Measurements from ENCODE around the gene NT5DC1.

Gene NT5DC1

DNA sequence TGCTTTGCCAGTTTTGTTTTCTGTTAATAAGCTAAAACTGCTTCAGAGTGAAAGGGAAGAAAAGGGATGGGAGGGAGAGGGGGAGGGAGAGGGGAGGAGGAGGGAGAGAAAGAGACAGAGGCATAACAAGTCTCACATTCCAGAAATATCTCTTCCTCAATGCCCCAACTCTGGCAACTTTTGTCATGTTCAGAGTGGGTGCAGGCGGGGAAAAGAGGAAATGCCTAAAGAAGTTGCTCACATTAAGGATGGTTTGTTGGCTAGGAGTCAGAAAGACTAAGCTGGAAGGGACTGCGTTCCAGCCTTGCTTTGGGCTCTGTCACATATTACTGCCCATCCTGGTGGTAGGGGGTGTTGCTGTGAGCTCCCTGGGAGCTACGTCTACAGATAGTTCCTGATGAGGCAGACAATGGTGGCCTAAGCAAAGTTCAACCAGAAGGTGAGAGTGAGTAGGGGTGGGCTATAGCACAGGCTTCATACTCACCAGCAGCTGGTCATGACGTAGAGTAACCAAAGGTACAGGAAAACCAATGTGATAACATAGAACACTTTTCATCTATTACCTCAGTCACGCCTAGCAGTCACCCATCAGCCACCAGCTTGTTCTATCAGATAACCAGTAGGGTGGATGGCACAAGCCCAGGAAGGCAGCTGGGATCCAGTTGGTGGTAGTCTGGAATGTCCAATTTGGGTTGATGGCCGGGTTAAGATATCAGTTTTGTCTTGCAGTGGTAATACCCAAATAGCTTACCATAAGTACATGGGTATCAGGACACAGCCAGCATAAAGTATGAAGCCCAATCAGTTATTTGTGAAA lies 151.1 kb downstream of the NT5DC1 start:
- no peak for DNase-seq

DNA sequence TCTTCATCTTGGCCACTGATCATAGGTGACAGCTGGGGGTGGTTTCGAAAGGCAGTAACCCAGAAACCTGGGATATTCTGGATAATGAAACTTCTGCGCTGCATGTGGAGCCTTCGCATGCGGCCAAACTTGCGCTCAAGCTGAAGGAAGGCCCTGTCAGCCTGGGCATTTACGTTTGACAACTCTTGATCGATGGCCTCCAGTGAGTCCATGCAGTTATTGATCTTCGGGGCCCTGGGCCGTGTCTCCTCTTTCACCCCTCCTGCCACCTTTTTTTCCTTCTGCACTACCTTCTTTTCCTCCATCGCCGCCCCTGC lies 152.5 kb downstream of the NT5DC1 start:
- DNase-seq = no peak

DNA sequence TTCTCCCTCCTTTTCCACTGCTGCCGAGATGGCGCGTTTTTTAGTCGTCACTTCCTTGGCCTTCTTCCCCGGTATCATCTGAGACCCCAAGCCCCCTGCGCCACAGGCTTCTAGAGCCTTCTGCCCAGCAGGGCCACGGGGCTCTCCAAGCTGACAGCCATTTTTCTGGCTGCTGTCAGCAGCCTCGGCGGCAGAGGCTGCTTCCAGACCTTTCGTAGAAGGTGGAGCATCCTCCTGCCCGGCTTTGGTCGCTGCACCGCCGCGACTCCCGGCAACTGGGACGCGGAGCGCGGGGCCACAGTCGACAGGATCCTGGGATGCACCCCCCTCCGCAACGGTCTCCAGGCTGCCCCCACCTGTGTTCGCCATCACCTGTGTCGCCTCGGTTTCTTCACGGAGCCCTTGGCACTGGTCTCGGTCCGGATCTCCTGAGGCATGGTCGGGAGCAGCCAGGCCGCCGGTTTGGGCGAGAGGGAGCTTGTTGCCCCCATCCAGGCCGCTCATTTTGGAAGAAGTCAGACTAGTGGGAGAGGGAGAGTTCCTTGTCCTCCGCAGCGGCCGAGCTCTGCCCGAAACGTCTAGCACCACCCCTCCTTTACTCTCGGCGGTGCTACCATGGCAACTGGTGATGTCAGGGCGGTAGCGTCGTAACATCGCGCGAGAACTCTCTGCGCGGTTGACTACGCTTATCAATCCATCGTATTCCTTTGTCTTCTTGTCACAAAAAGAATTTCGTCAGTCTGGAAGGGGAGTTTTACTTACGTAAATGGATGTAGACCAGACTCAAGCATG lies 153.0 kb downstream of the NT5DC1 start, which contains the start of gene TSPYL4:
TSPYL4 (minus strand) TSS at position 571 of the 792 bp plus-strand sequence; CDS start at position 504, 67 bp downstream.
- peak; percentile 89 to 92 for DNase-seq

- DNase-seq = no peak
Measured at GRCh38 chr6:116254297-116255056, 153.8 kb downstream of the NT5DC1 start.

DNA sequence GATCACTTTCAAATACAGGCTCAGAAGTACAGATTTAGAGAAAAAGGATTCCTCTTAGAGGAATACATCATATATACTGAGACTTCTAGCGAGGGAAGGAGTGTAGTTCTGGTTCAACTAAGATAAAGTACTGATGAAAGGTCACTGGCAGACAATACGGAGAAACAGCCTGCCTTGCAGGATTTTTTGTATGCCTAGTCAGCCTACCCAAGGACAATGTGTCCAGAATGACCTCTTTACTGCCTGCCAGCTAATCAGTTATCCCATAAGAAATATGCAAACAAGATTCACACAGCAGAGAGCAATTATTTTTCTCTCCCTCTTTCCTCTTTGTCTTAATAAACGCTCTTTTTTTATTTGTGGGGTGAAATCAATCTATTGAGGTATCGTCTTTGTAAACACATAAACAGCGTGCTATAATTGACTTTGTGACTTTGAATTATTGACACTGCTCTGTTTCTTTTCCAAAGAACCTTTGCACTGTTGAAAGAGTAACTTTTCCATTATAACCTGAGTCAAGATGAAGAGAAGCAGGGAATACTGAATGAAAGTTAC lies 154.7 kb downstream of the NT5DC1 start:
- no peak for DNase-seq

DNA sequence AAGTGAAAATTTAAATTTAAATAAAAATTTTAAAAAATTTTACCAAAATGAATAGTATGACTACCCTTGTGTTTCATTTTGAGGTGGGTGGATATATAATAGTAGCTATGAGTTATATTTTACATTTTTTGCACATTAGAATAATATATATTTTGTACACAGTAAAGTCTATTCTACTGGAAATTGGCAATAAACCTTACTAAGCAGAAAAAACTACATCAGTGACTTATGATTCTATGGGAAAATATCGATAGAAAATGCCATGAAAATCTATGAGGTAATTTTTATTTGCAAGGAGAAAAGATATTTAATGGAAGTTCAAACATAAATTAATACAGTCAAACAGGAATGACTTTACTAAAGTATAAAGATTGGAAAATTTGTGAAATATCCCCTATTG lies 156.0 kb downstream of the NT5DC1 start:
- DNase-seq = no peak

- DNase-seq = no peak
Measured at GRCh38 chr6:116258520-116258919, 157.9 kb downstream of the NT5DC1 start.

DNA sequence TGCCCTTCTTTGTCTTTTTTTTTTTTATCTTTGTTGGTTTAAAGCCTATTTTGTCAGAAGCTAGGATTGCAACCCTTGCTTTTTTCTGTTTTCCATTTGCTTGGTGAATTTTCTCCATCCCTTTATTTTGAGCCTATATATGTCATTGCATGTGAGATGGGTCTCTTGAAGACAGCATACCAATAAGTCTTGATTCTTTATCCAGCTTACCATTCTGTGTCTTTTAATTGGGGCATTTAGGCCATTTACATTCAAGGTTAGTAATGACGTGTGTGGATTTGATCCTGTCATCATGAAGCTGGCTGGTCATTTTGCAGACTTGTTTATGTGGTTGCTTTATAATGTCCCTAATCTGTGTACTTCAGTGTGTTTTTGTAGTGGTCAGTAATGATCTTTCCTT lies 162.7 kb downstream of the NT5DC1 start:
- DNase-seq = no peak

GRCh38 chr6:116265041-116265829 lies 164.6 kb downstream of the NT5DC1 start:
- DNase-seq = no peak

- DNase-seq = no peak
Measured at GRCh38 chr6:116266803-116267202, 166.2 kb downstream of the NT5DC1 start.

DNA sequence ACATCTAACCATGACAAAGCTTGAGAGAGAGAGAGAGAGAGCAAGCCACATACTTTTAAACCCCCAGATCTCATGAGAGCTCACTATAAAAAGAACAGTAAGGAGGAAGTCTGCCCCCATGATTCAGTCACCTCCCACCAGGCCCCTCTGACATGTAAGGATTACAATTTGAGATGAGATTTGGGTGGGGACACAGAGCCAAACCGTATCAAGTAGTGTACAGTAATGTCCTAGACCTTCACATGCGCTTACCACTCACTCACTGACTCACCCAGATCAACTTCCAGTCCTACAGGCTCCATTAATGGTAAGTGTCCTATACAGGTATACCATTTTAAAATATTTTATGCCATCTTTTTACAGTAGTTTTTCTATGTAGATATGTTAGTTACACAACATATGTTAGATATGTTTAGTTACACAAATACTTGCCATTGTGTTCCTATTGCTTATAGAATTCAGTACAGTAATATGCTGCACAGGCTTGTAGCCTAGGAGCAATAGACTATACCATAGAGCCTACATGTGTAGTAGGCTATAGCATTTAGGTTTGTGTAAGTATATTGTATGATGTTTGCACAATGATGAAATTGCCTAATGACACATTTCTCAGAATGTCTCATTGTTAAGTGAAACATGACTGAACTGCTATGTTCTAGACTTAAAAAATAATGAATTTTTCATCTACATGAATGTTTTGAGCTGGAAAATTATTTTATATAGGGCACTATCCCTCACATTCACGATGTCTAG lies 167.4 kb downstream of the NT5DC1 start:
- no peak for DNase-seq

DNA sequence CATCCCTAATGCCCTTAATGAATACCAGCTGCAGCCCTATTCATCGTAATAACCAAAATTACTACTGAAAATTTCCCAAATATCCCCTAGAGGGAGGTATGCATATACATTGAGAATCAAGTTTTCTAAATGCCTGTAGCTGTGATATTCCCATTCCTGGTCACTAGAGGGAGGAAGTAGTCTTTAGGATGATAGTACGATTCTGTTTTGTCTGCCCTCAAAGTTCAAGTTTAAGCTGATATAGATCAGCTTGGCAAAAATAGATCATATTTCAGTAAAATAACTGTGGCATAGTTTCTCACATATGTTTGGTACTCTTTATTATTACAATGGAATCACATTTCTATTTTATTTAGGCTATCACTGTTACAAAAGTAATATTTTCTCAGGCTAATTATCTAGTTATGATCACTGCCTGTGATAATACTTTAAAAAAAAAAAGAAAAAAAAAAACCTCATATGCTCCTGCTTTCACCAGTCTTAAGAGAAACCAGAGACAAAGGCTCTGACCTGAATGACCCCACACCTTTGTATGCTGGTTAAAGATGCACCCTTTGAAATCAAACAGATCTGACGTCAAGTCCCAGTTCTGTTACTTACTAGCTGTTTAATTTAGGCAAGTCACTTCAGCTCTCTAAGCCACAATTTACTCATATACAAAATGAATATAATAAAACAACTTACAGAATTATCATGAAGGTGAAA lies 168.1 kb downstream of the NT5DC1 start:
- no peak for DNase-seq

DNA sequence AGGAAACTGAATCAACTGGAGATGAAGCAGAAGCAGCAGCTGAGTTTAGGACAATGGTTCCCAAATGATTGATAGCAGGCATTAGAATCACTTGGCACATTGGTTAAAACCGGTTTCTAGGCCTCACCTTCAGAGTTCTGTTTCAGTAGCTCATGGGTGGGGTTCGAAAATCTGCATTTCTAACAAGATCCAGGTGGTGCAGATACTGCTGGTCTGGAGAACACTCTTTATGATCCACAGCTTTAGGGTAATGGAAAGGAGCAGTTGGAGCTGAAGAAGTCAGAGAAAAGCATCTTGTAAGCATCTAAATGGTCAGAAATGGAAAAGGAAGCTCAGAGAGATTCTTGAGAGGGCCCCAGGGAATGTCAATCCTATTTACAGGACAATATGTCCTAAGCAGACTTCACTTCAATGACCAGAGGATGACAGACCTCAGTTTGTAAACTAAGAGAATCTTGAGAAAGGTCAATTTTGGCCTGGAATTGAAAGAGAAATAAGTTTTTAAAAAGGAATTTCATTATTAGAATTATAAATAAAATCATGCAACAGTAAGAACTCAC lies 170.6 kb downstream of the NT5DC1 start:
- no peak for DNase-seq

DNA sequence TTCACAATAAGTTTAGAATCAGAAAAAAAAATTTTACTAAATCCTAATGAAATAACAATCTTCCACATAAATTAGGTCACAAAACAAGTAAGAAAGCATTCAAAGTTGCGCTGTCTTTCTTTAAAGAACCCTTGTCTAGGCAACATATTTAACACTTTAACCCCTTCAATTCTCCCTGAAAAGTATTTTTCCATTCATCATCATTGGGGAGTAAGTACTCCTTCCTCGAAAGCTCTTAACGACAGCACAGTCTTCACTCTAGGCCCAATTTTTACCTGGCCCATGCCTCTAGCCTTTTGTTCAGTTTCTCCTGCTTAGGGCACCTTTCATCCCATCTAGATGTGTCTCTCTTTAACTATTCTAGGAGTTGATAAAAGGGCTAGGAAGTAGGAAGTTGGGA lies 176.5 kb downstream of the NT5DC1 start:
- no peak for DNase-seq

GRCh38 chr6:116278481-116278829 lies 177.8 kb downstream of the NT5DC1 start:
- no peak for DNase-seq

GRCh38 chr6:116278854-116279231 lies 178.2 kb downstream of the NT5DC1 start:
- no peak for DNase-seq

DNA sequence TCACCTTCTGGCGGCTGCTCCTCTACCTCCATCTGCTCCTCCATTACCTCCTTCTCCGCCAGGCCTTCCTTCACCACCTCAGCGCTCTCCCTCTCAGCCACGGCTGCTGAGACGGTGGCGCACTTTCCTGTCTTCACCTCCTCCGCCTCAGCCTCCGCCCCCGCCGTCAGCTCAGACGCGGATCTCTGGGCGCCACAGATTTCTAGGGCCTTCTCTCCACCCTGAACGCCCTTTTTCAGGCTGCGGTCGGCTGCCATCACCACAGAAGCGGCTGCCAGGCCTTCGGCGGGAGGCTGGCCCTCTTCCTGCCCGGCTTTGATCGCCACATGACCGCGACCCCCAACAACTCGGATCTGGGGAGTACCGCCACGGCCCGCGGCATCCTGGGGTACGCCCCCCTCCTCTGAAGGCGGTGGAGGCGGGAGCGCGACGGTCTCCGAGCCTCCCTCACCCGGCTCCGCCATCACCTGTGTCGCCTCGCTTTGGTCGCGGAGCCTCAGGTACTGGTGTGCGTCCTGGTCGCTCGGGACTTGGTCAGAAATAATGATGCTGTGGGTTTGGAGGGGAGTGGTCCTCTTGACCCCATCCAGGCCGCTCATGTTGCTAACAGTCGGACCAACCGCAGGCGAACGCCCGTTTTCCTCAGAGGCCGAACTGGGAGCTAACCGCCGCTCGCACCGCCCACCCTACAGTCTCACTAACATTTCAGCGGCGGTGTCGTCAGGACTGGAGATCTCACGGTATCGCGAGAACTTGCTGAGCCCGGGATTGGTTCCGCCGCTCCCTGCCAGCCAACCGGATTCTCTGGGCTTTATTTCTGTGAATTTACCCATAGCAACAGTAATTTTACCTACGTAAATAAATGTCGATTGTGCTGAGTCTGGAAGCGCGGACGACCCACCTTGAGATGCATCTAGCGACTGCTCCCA lies 178.8 kb downstream of the NT5DC1 start, which contains the start of gene TSPYL1:
TSPYL1 (minus strand) TSS at position 699 of the 929 bp plus-strand sequence; CDS start at position 599, 100 bp downstream.
- DNase-seq = peak; percentile 74 to 91

DNA sequence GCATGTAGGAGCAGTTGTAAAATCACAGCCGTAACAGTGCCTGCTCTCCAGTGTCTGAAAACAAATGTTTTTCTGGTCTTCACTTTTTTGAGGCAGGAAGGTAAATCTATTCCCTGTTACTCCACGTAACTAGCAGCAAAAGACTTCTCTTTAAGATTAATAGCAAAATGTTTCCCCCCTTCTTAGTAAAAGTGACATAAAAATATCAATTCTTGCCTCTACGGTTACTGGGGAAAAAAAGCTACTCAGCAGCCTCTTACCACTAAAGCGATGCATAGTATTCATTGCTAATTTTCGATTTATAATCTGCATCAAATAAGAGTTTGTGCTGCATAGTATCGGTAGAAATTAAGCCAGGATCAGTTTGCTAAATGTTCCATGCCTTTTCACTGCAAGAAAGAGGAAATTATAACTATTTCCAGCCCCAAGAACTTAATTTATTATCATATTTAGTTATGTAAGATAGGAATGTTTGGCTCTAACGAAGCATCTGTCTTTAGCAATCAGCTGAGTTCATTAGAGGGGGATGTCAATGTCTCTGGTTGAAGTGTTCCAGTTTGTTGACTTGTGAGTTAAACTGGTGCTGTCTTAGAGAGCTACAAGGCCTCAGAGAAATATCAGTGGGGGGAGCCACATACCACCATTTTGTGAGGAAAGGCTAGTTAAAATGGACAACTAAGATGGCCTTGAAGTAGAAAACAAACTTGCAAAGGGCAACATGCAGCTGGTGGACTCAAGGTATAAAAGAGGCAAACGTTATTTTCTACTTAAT lies 179.7 kb downstream of the NT5DC1 start:
- DNase-seq = no peak

DNA sequence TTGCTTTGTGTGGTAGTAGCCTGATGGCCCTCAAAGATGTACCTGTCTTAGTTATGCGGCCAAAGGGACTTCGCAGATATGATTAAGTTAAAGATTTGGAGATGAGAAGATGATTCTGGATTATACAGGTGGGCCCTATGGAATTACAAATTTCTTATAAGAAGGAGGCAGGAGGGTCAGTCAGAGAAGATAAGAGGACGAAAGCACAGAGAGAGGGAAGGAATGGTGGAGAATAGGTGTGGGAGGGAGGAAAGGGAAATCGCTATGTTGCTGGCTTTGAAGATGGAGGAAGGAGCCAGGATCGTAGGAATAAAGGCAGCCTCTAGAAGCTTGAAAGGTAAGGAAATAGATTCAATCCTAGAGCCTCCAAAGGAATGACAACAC lies 180.3 kb downstream of the NT5DC1 start:
- no peak for DNase-seq
